HS-5 (cell line): ENCODE data around the gene TMEM132E.

ENCODE experiments used
- DNase-seq: peaks from one replicate; pipeline ENCODE4 v3.0.0-alpha.2; 2012; ENCODE audit warnings: low read depth

The TMEM132E gene

DNA sequence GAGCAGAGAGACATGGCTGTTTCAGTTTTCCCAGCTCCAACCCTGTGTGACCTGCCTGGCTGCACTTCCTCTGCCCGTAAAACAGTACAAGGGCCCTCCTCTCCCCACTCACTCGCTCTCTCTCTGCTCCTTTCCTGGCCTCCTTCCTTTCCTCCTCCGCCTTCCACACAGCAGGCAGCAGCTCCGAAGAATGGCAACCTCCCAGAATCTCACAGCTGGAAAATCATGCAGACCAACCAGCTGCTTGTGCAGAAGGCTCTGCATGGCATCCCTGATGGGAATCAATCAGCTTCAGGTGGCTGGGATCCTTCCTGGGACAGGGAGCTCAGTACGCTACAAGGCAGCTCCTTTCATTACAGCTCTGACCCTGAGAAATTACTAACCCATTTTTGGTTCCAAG is 27.4 kb downstream of the TMEM132E start:
- no peak for DNase-seq

DNA sequence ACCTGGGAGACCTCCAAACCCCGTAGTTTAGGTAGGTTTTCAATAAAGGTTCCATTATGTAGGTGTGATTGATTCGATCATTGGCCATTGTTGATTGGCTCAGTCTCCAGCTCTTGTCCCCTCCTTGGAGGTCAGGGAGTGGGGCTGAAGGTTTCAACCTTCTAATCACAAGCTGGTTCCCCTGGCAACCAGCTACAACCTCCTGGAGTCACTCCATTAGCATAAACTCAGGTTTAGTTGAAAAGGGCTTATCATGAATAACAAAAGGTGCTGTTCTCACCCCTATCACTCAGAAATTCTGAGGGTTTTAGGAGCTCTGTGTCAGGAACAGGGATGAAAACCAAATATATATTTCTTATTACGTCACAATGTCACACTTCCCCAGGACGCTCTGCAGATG is 28.5 kb downstream of the TMEM132E start:
- no peak for DNase-seq

DNA sequence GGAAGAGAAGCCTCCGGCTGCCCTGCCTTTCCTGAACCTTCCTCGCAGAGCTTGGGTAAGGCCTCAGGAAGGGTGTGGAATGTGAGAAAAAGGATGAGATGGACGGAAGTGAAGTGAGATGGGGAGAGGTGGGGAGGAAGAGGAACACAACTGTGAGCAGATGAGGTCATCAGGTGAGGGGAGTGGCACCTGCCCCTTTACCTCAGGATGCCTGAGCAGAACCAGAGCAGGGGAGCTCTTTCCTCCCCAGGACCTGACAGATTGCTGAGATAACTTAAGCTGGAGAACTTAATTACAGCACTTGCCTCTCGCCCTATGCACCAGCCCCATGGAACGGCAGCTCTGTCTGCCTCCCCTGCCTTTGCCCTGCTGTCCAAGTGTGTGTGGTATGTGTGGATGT is 29.8 kb downstream of the TMEM132E start:
- no peak for DNase-seq

DNA sequence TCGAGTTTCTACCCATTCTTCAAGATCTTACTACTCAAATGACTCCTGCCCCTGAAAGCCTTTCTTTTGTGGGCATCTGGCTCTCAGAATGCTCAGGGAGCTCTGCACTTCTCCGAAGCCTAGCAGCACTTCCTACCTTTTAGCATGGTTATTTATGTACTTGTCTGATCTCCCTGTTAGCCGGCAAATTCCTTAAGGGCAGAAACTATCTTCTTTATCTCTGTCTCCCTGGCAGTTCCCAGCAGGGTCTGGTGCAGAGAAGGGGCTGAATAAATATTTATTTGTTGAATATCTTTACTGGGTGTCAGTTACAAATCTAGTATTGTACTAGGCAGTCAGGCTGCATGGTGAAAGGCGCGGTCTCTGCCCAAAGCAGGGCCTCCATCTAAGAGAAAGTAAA is 30.7 kb downstream of the TMEM132E start:
- no peak for DNase-seq

DNA sequence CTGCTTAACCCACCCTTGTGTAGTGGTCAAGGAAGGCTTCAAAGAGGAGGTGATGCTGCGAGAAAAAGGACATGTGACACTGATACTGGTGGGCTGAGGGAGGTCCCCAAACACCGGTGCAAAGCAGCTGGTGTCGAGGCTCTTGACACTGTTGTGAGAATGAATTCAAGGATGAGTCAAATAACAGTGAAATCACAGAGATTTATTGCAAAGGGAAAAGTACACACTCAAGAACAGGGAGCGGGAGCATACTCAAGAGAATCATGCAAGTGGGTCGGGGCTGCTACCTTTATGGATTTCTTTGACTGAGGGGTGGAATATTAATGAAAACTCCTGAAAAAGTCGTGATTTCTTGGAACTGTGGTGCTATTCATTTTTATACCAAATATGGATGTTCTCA is 31.1 kb downstream of the TMEM132E start:
- DNase-seq, result no peak

DNA sequence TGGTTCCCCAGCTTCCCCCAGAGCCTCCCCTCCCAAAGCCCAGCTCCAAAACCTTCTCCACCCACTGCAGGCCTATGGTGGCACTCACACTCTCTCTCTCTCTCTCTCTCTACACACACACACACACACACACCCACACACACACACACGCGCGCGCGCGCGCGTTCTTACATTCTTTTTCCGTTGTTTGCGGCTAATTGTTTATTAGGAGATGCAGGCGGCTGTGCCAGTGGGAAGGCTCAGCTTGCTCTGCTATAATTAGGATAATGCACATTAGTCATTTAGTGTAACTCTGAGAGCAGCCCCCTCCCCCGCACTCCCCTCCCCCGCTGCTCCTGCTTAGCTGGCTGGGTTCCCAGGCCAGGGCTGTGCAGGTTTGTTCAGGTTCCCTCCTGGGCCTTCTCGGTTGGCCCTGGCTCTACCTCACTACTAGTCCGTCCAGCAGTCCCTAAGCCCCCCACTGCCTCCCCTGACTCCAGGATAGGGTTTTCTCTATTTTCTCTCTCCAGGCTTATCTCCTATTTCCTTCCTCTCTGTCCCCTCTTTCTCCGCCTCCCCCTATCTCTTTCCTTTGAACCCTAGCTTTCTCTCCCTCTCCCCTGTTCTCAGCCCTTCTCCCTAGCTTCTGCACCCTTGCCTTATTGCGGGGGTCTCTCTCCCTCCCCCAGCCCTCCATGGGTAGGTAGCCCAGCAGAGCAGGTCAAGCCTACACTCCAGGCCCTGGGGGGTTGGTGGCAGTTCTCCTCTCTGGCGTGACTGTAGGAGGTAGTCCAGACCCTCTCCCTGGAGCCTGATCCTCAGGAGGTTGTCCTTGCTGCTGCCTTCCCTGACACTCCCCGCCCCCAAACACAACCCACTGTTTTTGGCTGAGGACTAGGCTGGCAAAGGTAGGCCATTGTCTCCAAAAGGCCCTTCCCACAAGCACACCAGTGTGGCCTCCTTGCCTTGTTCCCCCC is 34.0 kb downstream of the TMEM132E start:
- no peak for DNase-seq

DNA sequence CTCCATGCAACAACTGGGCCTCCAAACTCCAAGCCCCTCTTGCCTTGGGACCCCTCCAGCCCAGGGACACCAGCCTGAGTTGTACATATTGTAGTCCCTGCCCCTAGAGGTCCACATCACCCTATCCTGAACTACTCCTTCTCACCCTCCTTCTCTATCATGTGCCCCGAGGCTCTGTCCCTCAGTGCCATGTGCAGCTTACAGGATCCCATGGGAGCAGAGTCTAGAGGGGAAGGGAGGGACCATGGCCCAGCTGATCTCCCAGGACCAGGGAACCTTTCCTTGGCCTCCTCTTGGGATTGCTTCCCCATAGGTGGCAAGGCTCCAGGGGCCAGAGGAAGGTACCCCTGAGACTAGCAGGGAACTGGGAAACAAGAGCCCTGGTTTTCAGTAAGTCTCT is 35.3 kb downstream of the TMEM132E start:
- DNase-seq, result no peak

DNA sequence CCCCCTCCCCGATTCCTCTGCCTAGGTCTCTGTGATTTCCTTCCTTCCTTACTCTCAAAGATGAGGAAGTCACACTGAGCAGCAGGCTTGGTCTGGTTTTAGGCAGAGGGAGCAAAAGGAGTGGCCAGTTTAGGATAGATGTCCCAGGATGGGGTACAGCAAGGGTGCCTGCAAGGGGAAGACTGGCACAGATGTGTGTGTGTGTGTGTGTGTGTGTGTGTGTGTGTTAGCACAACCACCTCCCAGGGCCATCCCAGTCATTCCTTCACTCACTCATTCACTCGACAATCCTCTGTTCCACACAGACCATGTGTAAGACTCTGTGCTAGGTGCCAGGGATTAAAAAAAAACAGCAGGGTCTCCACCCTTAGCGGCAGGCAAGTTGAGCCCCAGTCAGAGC is 35.9 kb downstream of the TMEM132E start:
- DNase-seq, result no peak

DNA sequence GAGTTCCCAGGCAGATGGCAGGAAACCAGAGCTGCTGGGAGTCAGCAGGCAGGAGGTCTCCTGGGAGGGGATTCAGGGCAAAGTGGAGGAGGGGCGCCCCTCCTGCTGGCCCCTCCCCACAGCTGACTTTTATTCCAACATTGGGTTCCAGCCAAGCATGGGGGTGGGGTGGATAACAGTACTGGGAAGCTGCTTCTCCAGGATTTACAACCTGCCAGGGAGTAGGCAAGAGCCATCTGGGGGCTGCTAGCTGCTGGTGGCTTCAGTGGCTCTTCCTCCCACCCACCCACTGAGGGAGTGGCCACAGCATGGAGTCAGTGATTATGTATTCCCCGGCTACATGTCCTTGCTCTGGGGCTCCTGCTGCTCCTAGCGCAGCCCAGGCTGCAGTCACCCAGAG is 36.8 kb downstream of the TMEM132E start:
- DNase-seq, result no peak

DNA sequence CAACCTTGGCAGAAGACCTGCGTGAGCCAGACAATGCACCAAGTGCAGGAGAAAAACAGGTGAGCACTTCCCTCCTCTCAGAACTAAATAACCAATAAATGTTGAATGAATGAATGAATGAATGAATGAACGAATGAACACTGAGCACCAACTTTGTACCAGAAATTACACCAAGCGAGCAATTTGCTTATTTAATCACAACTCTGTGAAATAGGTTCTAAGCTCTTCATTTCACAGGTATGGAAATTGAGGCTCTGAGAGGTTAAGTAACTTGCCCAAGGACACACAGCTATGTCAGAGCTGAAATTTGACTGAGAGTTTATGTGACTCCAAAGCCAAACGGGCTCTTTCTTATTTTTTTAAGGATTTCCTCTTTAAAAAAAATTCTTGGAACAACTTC is 38.0 kb downstream of the TMEM132E start:
- no peak for DNase-seq

DNA sequence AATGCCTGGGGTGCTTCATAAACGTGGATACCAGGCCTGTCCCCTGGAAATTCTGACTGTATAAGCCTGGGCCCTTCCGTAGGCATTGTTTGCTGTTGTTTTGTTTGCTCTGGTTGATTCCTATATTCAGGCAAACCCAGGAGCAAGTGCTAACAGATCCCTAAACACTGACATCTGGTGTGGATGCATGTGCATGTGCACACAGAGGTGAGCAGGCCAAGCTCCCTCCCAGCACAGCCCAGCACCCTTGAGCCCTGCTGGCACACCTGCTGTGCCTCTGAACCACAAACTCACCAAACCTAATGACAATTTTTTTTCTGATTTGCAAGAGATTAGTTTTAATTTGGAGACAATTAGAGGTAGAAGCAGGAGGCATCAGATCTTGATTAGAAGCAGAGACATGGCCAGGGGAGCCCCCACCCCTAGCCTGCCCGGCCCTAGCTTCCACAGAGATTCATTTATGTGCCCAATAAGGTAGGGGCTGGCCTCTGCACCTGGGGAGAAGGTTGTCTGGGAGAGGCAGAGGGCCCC is 40.4 kb downstream of the TMEM132E start:
- no peak for DNase-seq

DNA sequence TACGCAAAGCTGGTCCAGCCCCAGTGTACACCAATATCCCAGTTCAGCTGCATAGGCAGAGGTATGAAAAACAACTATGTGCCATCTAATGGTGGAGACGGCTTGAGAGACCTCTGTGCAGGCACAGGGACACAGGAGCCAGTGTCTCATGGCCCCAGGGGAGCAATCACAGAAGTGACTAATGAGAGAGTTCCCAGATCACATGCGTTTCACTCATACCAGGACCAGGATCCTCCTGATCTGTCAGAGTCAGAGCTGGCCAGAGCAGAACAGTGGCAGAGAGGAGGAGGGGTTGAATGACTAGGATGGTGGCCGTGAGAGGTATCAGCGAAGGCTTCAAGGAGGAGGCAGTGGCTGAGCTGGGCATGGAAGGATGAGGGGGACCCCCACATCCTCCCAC is 41.1 kb downstream of the TMEM132E start:
- DNase-seq, result no peak

DNA sequence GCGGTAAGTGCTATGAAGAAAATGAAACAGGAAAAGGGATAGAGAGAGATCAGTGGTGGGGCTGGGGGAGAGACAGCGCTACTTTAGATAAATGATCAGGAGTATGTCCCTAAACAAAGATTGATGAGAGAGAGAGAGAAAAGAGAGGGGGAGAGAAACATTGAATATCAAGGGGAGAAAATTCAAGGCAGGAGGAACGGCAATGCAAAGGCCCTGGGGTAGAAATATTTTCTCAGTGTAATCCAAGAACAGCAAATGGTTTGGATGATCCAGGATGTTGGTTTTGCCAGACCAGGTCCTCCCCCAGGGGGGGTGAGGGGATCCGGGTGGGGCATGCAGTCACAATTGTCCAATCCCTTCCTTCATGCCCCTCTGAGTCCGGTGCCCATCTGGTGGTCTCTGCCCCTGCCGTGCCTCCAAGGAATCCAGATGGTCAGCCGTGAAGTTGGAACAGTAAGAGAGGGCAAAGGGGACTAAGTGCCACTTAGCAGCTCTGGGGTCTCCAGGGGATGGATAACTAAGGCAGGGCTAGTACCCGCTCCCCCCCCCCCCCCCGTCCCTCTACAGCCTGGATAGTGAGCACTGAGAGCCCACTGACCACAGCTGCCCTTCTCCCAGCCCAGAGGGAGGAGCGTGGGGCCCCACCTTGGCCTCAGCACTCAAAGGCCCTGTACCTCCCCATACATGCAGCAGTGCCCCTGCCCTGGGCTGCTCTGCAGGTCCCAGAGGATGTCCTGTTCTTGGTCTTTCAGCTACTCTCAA is 43.7 kb downstream of the TMEM132E start:
- no peak for DNase-seq

DNA sequence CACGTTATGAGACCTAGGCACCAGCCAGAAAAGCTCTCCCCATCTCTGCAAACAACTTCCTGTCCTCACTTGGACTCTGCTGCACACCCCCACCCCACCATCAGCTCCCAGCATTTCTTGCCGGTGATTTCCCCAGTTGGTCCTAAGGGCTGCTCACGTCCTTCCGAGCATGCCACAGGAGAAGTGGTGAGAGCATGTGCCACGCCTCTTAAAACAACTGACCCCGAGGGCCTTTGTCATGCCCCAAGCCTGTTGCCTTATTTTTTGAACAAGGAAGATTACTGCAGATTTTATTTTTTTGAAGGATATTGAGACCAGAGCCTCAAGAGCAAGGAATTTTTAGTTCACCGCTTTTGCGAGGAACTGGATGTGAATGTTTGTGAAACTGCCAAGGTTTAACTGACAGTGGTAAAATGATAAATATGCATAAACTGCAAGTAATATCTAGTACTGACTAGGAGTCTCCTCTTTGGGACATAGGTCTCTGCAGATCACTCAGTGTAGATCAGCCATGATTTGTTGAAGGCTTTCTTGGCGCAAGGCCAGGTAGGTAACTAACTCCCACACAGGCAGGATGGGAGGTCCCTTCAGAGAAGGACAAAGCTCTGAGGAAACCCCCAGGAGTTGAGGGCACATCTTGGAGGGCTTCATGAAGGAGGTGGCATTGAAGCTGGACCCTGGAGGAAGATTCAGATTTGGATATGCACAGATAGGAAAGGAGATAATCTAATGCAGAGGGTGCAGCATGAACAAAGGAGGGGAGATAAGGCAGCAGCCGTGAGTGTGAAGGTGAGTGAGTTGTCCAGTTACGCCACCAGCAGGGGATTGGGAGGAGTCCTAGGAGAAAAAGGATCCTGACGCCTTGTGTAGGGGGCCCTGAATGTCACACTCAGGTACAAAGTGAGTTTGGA is 44.7 kb downstream of the TMEM132E start:
- DNase-seq, result no peak

DNA sequence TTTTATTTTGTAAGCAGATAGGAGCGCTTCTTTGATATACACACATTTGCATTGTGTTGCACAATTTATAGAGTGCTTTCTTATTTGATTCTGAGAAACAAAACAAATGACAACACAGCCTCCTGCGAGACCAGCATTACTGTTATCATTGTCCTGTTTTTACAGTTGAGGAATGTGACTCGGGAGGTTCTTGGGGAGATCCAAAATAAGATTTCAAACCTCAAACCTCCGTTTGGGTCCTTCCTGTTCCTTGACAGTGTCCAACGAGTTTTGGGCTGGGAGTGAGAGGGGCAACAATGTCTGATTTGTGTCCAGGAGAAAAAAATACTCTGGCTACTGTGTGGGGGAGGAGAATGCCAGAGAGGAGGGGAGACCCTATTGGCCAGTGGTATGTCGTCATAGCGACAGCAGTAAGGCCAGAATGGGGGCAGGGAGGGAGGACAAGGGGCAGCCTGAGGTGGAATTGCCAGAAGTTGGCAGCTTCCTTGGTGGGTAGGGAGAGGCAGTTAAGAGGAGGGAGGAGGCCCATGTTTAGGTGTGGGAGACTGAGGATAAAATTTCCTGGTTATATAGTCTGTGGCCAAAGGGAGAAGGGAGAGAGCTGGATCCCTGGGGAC is 45.5 kb downstream of the TMEM132E start:
- DNase-seq, result no peak

DNA sequence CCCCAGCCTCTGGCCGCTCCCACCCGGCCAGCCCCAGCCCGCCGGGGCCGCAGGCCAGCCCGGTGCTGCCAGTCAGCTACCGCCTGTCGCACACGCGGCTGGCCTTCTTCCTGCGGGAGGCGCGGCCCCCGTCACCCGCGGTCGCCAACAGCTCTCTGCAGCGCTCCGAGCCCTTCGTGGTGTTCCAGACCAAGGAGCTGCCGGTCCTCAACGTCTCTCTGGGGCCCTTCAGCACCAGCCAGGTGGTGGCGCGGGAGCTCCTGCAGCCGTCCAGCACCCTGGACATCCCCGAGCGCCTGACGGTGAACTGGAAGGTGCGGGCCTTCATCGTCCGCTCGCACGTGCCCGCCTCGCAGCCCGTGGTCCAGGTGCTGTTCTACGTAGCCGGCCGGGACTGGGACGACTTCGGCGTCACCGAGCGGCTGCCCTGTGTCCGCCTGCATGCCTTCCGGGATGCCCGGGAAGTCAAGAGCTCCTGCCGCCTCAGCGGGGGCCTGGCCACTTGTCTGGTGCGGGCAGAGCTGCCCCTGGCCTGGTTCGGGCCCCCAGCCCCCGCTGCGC is 46.8 kb downstream of the TMEM132E start:
- DNase-seq, result no peak

DNA sequence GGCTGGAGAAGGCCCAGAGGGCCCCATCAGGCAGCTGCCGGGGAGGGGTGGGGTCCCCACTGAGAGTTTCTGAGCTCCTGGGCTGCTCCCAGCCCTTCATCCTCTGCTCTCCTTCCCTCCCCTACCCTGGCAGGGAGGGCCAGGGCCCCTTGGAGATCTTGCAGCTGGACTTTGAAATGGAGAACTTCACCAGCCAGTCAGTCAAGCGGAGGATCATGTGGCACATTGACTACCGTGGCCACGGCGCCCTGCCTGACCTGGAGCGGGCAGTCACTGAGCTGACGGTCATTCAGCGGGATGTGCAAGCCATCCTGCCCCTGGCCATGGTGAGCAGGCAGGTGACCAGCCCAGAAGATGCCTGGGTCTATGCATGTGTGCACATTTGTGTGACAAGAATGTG is 49.5 kb downstream of the TMEM132E start:
- DNase-seq, result no peak

DNA sequence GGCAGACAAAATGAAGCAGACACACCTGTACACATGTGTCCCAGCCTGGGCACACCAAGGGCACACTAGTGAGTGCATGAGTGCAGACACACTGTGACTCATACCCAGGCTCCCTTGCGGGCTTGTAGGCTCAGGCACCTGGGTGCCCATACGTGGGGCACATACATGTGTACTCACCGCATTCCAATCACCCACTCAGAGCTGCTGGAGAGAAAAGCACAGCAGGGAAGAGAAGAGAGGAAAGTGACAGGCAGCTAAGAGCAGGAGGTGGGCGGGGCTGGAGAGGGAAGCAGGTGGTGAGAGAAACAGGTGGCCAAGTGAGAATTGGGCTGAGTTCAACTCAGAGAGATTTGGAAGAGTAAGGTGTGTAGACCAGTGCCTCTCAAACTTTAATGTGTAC is 54.0 kb downstream of the TMEM132E start:
- DNase-seq, result no peak

DNA sequence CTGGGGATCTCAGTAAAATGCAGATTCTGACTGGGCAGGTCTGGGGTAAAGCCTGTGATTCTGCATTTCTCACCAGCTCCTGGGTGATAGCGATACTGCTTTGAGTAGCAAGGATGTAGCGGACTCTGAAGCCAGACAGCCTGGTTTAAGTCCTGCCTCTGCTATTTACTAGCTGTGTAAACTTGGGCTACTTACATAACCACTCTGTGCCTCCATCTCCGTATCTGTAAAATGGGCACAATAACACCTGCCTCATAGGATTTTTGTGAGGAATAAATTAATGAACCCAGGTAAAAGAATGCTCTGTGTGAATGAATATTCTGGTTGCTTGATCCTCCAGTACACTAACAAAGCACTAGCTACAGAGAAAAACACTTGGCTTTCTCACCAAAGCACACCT is 54.4 kb downstream of the TMEM132E start:
- DNase-seq, result no peak

DNA sequence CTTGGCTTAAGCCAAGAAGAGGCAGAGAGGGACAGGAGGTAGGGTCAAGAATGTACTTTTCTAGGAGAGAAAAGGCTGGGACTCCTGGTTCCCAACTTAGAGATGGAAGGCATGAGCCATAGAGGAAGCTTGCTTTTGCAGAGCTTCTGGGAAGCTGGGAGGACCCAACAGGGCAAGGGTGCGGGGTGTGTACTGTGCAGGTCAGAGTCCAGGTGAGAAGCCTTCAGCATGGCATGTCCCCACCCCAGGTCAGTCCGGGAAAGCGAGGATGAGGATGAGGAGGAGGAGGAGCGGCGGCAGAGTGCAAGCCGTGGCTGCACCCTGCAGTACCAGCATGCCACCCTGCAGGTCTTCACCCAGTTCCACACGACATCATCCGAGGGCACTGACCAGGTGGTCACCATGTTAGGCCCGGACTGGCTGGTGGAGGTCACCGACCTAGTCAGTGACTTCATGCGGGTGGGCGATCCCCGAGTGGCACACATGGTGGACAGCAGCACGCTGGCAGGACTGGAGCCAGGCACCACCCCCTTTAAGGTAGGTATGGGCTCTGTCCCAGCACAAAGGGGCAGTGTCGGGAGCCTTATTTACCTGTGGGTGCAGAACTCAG is 55.3 kb downstream of the TMEM132E start:
- DNase-seq, result no peak

DNA sequence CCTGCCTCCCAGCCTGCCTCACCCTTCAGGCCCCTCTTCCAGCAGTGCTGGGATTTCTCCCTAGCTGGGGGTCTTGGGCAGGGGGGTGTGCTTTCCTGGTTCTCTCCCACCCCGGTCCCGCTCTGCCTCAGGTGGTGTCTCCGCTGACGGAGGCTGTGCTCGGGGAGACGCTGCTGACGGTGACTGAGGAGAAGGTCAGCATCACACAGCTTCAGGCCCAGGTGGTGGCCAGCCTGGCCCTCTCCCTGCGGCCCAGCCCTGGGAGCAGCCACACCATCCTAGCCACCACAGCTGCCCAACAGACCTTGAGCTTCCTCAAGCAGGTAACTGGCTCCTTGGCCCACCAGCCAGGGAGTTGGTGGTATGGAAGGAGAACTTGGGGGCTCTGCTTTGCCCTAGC is 56.5 kb downstream of the TMEM132E start:
- no peak for DNase-seq
